ENCODE data around the gene C5.

DNA sequence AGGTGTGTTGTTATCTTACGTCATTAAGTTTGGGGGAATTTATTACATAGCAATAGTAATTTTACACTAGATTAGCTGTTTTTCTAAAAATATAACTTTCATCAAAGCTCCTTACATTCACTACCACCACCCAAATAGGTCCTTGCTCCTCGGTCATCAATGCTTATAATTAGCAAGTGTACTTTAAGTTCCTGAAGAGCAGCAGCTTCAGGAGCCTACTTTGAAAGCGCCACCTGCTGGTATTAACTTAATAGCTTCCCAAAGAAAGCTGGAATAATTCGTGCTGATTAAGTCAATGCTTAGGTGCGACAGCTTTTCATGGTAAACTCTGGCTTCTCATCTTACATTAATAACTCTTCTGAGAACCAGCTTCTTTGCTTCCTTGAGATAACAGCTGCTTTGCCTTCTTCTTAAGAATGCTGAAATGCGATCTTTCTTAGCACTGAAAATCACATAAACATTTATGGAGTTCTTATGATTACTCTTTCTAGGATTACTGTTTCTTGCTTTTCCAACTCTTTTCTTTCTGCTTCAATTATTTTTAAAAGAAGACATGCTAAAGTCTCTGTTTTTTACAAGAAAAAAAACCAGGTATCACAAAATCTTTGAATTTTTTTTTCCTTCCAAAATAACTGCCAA lies 10.0 kb upstream of the C5 start:
- TF ChIP-seq, protein P1, sequence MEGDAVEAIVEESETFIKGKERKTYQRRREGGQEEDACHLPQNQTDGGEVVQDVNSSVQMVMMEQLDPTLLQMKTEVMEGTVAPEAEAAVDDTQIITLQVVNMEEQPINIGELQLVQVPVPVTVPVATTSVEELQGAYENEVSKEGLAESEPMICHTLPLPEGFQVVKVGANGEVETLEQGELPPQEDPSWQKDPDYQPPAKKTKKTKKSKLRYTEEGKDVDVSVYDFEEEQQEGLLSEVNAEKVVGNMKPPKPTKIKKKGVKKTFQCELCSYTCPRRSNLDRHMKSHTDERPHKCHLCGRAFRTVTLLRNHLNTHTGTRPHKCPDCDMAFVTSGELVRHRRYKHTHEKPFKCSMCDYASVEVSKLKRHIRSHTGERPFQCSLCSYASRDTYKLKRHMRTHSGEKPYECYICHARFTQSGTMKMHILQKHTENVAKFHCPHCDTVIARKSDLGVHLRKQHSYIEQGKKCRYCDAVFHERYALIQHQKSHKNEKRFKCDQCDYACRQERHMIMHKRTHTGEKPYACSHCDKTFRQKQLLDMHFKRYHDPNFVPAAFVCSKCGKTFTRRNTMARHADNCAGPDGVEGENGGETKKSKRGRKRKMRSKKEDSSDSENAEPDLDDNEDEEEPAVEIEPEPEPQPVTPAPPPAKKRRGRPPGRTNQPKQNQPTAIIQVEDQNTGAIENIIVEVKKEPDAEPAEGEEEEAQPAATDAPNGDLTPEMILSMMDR (IDR thresholded peaks at IDR 0.05; ENCODE audit: low read length), result peak; percentile 85
- TF ChIP-seq EZH2 (IDR thresholded peaks at IDR 0.05; ENCODE audit: borderline replicate concordance, low read length), result no peak

All from OCI-LY1 (cell line).